K562 (cell line): ENCODE results near the gene GPR3.

Experiments used
- CTCF ChIP-seq, 3 experiments: IDR thresholded peaks in 2 of 3; conservative IDR thresholded peaks in 1 of 3; 2 replicates each; pipeline ENCODE4 v1.5.1; 2011 to 2012; ENCODE audit warnings: low read length in 3 of 3, mild to moderate bottlenecking in 3 of 3, control low read depth in 2 of 3, improper control_type of control experiment in 1 of 3, inconsistent platforms in 1 of 3, low read depth in 1 of 3, mixed read lengths in 1 of 3, moderate library complexity in 1 of 3; ENCODE audit not compliant: insufficient read depth in 2 of 3
- ZNF512 ChIP-seq: IDR thresholded peaks from 2 replicates; pipeline ENCODE4 v1.6.1; 2016; ENCODE audit warnings: missing genetic modification characterization, missing compliant biosample characterization

- no peak for TF ChIP-seq ZNF512 (tag)
- TF ChIP-seq CTCF (IDR thresholded peaks at IDR 0.05 in 2 of 3, conservative IDR thresholded peaks at IDR 0.05 in 1 of 3; ENCODE audit: insufficient read depth in 2 of 3, low read depth in 1 of 3, low read length in 3 of 3): no peak
Observed at GRCh38 chr1:27410709-27411108, 18.3 kb downstream of the GPR3 start.
